ENCODE measurements around the gene PPP1R12B.
"Not testable (repeated sequence)": the region's sequence is repeated elsewhere in the genome, so short reads cannot be mapped to it uniquely, and the experiment has no call there.

PPP1R12B gene

GRCh38 chr1:202521886-202522285 lies 173.4 kb downstream of the PPP1R12B start:
- FAIRE-seq (no peak), DNase-seq (ENCODE audit: insufficient read length, low spot score) (no peak)
- no peak for TF ChIP-seq CTCF (IDR thresholded peaks at IDR 0.05; ENCODE audit: insufficient read depth, missing control alignments)

DNA sequence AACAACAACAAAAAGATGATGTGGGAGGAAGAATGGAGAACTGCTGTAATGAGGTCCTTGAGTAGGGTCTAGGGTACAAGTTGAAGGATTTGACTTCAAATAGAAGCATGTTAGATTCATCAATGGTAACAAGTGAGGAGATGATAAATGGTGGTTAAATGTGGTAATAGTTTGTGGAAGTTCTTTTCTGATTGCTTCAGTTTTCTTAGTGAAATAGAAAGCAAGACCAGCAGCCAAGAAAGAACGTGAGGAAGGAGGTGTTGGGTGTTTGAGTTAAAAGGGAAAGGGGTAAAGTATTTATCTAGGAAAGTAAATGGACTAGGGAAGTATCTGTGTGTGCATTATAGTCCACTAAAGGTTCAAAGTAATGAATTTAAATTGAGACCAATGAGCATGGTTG lies 177.6 kb downstream of the PPP1R12B start:
- not testable (repeated sequence) for DNase-seq (ENCODE audit: insufficient read length, low spot score); FAIRE-seq

DNA sequence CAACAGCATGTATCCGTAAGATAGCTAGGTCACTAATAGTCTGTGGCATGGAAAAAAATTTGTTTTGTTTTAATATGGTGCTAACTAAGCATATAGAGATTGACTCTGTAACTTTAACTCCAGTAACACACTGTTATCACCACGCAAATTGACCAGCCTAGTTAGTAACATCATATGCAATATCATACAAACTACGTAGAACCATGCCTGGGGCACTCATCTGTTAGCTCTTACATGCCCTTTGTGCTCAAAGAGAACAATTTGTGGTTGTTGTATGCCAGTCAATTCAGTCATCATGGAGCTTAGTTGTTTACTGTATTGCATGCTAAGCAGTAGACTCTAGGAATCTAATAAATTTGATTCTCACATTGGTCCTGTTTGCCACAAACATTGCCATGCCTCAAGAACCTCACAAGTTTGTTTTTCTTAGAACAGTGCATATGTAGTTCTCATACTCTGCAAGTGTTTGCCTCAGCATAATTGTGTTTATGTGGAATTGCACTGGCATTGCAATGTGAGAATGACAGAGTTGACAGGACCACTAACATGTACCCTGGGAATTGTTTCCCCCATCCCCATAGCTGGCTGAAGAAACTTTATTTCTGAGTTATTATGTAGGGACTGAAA lies 179.7 kb downstream of the PPP1R12B start:
- DNase-seq (ENCODE audit: insufficient read length, low spot score); FAIRE-seq: not testable (repeated sequence)

DNA sequence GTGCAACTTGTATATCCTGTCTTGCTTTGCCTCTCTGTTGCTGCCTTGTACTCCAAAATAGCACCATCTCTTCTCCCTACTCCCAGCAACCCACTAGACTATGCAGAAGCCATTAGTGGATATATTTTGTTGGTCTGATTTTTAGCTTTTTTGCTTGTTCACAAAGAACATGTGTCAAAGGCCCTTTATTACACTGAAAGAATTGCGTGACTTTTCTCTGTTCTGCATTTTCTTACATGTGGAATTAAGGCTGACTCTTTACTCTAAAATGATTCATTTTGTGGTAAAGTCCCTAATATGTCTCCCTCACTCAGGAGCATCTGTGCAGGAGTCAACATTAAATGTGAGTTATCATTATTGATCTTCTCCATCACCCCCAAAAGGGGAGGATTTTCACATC lies 182.2 kb downstream of the PPP1R12B start:
- DNase-seq (ENCODE audit: insufficient read length, low spot score); FAIRE-seq: not testable (repeated sequence)

GRCh38 chr1:202531472-202531811 lies 182.9 kb downstream of the PPP1R12B start:
- FAIRE-seq = no peak
- TF ChIP-seq CTCF (IDR thresholded peaks at IDR 0.05; ENCODE audit: insufficient read depth, missing control alignments) = no peak
- DNase-seq (ENCODE audit: insufficient read length, low spot score) = no peak

GRCh38 chr1:202531812-202532616 lies 183.5 kb downstream of the PPP1R12B start:
- not testable (repeated sequence) for DNase-seq (ENCODE audit: insufficient read length, low spot score); FAIRE-seq

DNA sequence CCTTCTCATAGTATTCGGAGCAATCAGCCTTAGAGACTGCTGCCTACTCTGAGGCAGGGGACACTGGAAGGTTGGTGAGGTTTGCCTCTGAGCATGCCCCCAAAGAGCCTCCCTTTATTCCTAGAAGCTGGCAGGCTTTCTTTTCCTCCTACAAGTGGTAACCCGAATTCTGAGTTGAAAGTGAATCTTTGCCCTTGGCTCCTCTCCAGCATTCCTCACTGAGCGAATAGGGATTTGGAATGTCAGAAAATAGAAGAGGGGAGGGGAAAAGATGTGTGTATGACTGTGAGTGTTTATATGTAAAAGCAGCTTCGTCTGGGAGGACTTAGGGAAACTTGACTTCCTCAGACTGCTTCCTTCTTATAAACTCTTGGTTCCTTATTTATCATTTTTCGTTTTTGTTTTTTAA lies 190.7 kb downstream of the PPP1R12B start:
- DNase-seq (ENCODE audit: insufficient read length, low spot score); FAIRE-seq: not testable (repeated sequence)

GRCh38 chr1:202539583-202539982 lies 191.1 kb downstream of the PPP1R12B start:
- not testable (repeated sequence) for DNase-seq (ENCODE audit: insufficient read length, low spot score); FAIRE-seq

- FAIRE-seq (no peak), DNase-seq (ENCODE audit: insufficient read length, low spot score) (no peak)
- TF ChIP-seq CTCF (IDR thresholded peaks at IDR 0.05; ENCODE audit: insufficient read depth, missing control alignments) = no peak
These were observed 191.5 kb downstream of the PPP1R12B start for GRCh38 chr1:202540014-202540413.

DNA sequence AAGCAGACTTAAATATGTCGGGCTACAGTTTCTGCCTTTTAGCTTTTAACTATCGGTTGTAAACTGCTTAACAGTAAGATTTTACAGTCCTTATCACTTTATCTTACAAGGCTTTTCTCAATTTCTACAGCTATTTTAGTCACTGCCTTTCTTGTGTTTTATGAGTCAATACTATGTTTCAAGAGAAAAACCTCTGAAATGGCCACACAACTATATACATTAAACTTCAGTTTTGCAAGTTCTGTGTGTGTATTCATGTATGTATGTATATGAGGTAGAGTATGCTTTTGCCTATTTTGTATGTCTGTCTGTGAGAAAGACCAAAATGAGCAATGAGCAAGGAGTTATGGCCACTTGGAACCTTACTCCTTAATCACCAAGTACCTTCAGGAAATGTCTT lies 191.9 kb downstream of the PPP1R12B start:
- FAIRE-seq = no peak
- DNase-seq (ENCODE audit: insufficient read length, low spot score) = no peak
- no peak for TF ChIP-seq CTCF (IDR thresholded peaks at IDR 0.05; ENCODE audit: insufficient read depth, missing control alignments)

GRCh38 chr1:202540858-202541257 lies 192.4 kb downstream of the PPP1R12B start:
- not testable (repeated sequence) for FAIRE-seq; DNase-seq (ENCODE audit: insufficient read length, low spot score)

DNA sequence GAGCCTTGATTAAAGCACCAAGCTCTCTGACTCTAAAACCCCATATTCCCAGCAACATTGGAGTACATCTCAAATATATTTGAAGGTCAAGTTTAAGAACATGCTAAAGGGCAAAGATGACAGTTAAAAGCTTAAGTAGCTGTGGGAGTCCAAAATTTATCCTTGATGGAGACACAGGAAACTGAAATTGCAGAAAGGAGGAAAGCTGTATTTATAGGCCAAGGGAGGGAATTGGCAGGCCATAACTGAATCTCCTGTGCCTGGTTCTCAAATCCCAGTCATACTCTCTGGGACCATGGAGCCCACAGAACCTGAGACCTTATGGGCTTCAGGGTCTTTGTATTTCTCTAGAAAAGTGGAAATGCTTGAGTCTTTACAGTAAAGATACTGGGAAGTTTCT lies 193.9 kb downstream of the PPP1R12B start:
- FAIRE-seq; DNase-seq (ENCODE audit: insufficient read length, low spot score): not testable (repeated sequence)

GRCh38 chr1:202543537-202543936 lies 195.0 kb downstream of the PPP1R12B start:
- FAIRE-seq; DNase-seq (ENCODE audit: insufficient read length, low spot score): not testable (repeated sequence)

DNA sequence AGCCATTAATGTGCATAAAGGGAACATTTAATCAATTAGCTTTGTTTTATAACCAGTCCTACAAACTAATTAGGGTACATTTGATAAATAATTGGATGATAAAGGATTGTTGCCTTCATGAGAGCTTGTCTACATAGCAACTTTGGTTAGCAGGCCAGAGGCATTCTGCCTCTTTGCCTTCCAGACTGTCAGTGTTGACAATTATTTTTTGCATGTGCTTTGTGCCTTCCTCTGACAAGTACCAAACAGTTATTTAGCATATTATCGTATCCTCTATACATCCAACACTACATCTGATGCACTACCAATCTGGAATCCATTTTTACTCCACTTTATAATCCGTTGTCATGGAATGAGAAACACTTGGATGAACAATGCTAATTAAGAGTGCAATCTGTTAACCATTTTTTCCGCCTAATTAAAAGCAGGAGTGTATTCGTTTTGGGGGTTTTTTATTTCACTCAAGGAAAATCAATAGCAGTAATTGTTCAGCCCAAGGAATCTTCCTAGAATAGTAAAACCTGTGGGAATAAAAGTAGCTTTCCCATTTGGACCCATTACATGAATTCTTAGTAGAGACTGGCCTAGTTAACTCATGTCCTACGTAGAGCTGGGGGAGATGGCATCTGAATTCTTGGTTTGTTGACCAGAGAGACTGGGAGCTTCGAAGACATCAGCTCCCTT lies 196.4 kb downstream of the PPP1R12B start:
- not testable (repeated sequence) for DNase-seq (ENCODE audit: insufficient read length, low spot score); FAIRE-seq
